ENCODE measurements around the gene HS3ST5. TPM values are rescaled to one million over a fixed set of nuclear protein-coding genes. Genes with fewer than 3 reads are reported as not detected.
"Not testable (repeated sequence)": the region's sequence is repeated elsewhere in the genome, so short reads cannot be mapped to it uniquely, and the experiment has no call there.

HS3ST5 gene
- total RNA-seq, 1 donor from 2014 or later, result not detected

DNA sequence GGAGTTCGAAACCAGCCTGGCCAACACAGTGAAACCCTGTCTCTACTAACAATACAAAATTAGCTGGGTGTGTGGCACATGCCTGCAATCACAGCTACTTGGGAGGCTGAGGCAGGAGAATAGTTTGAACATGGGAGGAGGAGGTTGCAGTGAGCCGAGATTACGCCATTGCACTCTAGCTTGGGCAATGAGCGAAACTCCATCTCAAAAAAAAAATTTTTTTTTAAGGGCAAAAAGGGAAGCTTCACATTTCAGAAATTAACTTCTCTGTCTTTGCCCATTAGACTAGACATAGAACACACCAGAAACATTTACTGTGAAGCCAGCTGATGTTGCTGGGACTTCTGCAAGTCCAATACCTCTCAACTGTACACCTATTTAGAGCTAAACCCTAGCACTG lies 281.1 kb downstream of the HS3ST5 start:
- no peak for DNase-seq (ENCODE audit: extremely low read depth, low read depth, low spot score)

DNA sequence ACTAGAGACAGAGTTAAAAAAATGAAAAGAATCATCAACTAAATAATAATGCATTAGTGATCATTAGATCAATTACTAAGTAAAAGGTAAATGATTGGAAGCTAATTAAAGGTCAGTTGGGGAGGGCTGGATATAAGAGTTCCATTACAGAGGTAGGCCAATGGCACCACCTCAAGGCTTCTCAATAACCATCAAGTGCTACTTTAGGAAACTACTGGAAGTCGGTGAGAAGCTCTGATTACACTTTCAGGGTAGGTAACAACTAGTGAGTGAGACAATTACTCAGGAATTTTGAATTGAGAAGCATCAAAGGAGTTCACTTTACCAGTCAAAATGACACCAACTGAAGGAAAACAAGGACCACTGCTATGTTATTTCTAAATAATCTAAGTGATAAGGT lies 281.7 kb downstream of the HS3ST5 start:
- no peak for DNase-seq (ENCODE audit: extremely low read depth, low read depth, low spot score)

DNA sequence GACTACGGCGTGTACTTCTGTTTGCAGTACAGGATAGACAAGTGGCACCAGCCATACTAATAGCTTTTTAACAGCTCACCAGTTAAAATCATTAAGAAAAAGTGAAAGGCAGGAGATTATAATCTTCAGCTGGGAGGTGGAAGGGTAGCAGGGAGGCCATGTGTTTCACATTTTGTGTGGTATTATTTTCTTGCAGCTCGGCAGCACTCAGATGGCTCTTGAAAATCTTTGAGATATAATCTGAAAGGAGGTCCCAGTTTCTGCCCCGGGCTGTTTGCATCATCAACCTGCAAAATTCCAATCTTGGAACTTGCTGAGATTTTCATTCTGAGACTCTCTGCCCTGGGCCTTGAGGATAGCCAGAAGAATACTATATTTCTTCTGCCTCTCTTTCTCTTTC lies 284.4 kb downstream of the HS3ST5 start:
- no peak for DNase-seq (ENCODE audit: extremely low read depth, low read depth, low spot score)

DNA sequence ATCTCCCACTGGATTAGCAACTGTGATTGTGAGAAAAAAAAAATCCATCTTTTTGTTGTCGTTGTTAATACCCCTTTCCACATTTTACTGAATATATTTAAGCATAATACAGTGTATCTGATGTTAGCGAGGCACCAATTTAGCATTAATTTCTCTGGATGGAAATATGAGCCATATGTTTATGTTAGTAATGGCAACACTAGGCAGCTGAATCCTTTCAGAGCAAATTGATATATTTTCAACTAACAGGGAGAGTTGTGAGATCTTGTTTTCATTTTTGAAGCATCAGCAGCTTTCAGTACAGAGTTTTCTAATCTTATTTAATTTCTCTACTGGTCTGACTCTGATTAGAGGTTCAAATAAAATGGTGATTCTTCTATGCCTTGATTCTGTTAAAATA lies 287.1 kb downstream of the HS3ST5 start:
- no peak for DNase-seq (ENCODE audit: extremely low read depth, low read depth, low spot score)

DNA sequence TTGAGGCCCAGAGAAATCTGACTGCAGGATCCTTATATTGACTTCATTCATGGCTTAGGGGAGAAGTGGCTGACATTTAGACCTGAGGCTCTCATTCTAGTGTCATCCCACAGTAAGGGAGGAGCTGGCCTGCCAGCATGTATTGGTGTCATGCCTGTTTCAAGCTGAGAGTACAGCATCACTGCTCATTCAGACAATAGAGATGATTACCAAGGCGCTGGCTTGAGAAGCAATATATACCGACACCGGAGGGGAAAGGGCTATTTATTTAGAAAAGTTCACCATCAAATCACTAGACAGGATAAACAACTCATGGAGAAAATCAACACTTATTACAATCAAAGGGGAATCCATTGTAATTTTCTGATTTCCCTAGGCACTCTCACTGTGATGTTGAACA lies 287.5 kb downstream of the HS3ST5 start:
- no peak for DNase-seq (ENCODE audit: extremely low read depth, low read depth, low spot score)

DNA sequence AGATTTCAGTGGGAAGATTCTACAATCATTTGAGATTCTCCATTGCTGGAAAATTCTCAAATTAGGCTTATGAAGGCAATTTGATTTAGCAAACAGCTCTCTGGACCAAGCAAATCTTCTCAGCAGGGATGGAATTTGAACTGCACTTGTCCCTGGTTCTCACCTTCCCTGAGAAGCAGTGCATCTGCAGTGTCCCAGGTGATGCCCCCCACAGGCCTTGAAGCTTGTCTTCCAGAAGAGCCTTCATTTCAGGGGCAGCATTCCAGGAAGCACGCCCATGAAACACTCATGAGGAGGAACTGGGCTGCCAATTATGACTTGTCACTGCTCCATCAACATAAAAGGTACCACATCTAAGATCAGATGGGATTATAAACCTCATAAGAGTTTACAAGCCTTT lies 289.0 kb downstream of the HS3ST5 start:
- no peak for DNase-seq (ENCODE audit: extremely low read depth, low read depth, low spot score)

DNA sequence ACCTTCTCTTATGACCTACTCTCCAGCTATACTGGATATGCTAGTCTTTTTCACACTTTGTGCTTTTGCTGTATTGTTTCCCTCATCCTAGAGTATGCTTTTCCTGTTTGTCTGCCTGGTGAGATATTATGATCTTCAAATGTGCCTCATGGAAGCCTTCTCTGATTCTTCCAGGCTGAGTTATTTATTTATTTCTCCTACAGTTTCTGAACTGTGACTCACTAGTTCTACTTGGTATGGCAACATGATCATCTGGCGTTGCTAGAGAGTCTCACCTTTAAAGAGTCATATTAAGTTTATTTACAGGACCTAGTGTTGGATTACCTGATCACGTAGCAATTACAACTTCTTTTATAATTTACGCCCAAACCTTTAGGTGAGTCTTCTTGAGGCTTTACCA lies 290.7 kb downstream of the HS3ST5 start:
- DNase-seq (ENCODE audit: extremely low read depth, low read depth, low spot score), result no peak

DNA sequence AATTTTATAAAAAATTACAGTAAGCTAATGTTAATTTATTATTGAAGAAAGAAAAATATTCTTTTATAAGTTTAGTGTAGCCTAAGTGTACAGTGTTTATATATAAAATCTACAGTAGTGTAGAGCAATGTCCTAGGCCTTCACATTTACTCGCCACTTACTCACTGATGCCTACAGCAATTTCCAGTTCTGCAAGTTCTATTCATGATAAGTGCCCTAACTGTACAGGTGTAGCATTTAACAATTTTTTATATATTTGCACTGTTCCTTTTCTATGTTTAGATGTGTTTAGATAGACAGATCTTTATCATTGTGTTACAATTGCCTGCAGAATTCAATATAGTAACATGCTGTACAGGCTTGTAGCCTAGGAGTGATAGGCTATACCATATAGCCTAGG lies 291.8 kb downstream of the HS3ST5 start:
- DNase-seq (ENCODE audit: extremely low read depth, low read depth, low spot score), result no peak

DNA sequence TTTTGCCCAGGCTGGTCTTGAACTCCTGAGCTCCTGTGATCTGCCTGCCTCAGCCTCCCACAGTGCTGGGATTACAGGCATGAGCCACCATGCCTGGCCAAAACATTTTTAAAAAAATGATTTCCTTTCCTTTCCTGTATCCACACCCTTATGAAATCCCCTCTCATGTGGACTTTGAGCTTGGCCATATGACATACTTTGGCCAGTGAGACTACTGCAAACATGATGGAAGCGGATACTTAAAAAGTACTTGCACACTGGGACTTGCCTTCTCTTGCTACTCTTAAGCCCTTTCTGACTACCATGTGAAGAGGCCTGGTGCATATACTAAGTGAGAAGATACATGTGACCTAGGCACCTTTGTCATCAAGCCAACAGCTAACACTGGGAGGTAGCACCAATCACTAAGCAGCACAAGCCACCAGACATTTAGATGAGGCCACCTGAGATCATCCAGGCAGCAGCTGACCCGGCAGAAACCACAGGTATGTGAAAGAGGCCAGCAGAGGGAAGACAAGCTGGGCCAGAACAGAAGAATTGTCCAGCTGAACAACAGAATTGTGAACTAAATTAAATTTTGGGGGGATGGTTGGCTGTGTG lies 293.4 kb downstream of the HS3ST5 start:
- DNase-seq (ENCODE audit: extremely low read depth, low read depth, low spot score), result no peak

DNA sequence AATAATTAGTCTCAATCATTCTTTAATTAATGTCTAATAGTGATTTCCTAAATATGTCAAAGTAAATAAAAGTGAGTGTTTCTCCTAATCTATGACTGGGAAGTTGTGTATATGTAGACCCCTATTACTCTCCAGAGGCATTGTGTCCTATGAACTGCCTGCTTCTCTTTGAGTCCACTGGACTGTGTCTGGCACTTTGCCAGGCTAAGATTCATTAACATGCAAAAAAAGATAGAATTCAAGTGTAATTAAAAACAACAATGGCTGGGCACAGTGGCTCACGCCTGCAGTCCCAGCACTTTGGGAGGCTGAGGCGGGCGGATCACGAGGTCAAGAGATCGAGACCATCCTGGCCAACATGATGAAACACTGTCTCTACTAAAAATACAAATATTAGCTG lies 298.3 kb downstream of the HS3ST5 start:
- not testable (repeated sequence) for DNase-seq (ENCODE audit: extremely low read depth, low read depth, low spot score)

DNA sequence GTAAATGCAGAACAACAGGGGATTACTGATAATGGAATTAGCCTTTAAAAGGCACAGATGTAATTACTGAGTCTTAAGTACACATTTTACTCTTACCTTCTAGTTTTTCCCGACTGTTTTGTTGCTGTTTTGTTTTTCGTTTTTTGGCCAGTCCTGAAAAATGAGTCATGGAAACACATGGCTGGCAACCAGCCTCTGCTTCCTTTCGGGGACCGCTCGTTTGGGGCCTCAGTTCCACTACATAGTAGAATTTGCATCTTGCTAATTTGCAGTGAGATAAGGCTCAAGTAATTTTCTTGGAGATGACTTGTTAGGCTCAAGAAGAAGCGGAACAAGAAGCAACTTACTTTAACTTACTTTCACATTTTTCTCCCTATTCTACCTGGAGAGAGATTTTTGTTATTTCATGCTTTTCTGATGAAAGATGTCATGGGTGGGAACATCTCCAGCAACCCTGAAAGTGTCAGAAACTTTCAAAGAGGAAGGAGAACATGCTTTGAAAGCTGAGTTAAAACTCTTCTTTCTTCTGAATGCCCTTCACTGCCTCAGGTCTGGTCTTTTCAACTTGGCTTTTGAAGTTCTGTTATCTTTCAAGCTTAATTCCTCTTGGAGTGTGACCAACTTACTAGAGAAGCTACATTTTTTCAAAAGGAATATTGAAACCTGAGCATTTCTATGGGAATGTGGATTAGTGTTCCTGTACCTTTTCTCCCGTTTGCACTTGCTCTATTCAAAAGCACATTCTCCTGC lies 300.4 kb downstream of the HS3ST5 start:
- no peak for DNase-seq (ENCODE audit: extremely low read depth, low read depth, low spot score)

DNA sequence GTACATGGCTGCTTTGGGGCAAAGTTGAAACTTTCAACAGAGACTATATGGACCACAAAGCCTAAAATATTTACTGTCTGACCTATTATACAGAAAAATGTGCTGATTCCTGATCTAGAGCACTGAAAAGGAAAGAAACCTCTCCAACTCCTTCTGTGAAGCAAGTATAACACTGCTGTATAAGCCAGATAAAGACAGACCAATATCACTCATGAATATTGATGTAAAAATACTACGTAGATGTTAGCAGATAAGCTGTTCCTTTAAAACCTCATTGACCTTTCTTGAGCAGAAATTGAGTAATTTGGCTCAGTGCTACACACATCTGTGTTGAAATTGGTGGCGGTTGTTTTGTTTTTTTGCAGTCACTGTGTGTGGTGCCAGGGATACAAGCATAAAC lies 302.0 kb downstream of the HS3ST5 start:
- DNase-seq (ENCODE audit: extremely low read depth, low read depth, low spot score), result no peak

DNA sequence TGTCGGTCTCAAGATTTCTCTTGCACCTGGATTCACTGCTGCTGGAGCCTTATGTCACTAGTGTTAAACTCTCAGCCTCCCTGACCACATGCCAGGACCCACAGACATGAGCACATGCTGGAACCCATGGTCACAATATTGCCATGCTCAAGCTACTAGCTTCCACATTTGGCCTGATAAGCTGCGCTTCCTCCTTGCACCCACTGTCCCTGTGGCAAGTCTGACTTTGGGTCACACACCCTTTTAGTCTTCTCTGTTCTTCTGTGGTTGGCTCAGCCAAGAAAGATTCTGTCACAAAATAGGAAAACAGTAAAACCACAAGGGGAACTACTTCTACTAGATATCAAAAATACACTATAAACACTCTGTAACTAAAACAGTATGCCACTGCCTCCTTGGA lies 303.0 kb downstream of the HS3ST5 start:
- DNase-seq (ENCODE audit: extremely low read depth, low read depth, low spot score), result no peak

DNA sequence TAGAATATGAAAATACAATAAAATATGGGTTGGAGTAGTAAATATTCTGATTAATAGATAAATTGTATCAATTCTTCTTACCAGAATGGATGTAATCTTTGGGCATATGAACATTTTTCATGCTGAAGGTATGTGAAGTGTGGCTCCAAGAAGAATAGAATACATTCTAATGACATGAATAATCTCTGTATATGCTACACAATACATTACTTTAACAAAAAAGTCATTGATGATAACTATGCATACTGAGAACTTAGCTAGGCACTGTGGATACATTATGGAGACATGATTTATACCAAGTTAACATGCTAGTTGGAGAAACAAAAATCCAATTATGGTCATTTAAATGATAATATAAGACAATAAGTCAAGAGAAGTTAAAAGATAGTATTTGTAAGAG lies 309.2 kb downstream of the HS3ST5 start:
- DNase-seq (ENCODE audit: extremely low read depth, low read depth, low spot score), result no peak

DNA sequence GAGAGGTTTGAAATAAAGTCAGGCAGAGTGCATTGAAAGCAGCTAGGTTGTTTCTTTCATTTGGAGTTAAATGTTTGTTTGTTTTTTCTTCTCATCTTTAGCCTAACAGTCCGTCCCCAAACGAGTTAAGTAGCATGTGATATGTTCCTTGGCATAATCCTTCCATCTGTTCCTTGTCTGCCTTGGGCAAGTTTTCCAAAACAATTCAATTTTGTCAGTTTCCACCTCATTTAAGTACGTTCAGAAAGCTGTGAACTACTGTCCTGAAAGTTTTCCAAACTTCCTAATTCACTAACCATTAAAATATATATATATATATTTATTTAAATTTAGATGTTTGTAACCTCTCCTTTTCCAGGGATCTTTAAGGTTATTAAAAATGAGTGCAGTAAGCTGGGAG lies 310.1 kb downstream of the HS3ST5 start:
- DNase-seq (ENCODE audit: extremely low read depth, low read depth, low spot score), result no peak

DNA sequence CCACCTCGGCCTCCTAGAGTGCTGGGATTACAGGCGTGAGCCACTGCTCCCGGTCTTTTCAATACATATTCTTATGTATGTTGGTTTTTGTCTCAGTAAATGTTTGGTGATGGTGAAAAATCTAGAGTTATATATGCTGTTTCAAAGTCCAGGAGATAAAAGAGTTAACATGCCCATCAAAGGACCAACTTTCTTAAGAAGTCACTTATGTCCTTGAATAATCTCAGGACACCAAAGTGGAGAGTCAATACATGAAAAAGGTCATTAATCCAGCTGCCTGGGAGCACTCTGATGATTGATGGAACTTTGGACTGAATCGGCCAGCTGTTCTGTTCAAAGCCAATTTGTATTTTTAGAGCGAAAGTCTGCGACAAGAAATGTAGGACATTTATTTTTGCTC lies 312.1 kb downstream of the HS3ST5 start:
- DNase-seq (ENCODE audit: extremely low read depth, low read depth, low spot score), result no peak

DNA sequence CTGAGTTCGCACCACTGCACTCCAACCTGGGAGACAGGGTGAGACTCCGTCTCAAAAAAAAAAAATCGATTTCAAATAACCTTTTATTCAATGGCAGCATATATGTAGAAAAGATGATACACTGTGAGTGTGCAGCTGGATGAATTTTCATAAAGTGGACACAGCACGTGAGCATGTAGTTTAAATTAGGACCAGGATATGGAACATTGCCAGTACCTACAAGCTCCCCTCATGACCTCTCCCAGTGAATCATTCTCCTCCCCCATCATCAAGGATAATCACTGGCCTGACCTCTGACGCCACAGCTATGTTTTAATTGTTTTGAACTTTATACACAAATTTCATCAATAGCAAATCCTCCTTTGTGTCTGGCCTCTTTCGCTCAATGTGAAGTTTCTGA lies 318.1 kb downstream of the HS3ST5 start:
- no peak for DNase-seq (ENCODE audit: extremely low read depth, low read depth, low spot score)

DNA sequence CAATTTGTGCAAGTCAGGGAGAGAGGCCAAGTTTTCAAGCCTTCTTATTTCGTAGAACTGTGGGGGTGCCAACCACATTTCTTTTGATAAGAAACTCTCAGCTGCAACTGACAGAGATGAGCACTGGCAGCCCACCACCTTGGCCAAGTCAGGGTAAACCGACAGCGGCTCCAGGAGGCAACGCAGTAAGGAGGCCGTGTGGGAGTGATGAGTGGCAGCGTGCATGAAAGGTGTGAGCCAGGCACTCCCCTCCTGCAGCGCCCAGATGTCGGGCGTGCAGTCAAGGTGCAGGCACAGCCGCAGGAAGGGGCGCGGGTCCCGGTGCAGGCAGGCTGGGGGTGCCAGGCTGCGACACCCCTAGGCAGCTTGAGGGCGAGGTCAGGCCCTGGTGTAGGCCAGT lies 322.6 kb downstream of the HS3ST5 start:
- DNase-seq (ENCODE audit: extremely low read depth, low read depth, low spot score), result no peak

DNA sequence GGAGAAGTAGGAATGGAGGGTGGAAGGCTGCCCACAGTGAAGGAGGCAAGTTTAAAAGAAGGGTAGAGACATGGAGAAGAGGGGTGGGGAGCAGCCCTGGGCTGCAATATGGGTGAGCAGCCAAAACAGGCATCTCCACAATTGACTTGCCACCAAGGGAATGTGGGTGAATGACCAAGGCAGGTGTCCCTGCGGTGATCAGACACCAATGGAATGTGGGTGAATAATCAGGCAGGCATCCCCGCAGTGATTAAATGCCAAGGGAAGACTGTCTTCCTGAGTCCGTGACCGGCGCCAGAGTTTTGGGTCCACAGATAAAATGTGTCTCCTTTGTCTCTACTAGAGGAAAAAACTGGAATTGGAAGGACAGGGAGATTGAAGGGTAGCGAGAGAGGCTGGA lies 325.7 kb downstream of the HS3ST5 start:
- DNase-seq (ENCODE audit: extremely low read depth, low read depth, low spot score), result not testable (repeated sequence)

DNA sequence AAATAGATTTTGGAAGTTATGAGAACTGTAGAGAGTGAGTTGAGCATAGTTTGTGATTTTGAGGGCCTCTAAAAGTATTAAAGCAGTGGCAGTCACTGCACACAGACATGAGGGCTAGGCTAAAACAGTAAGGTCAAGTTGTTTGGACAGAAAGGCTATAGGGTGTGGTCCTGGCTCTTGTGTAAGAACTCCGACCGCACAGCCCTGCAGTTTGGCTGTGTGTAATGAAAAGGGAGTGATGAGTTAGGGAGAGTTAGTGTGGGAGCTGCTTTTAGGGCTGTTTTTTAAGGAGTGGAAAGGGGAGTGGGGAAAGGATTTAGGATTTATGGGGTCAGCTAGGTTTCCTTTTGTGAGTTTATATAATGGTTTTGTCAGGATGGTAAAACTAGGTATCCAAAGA lies 328.7 kb downstream of the HS3ST5 start:
- DNase-seq (ENCODE audit: extremely low read depth, low read depth, low spot score), result not testable (repeated sequence)

DNA sequence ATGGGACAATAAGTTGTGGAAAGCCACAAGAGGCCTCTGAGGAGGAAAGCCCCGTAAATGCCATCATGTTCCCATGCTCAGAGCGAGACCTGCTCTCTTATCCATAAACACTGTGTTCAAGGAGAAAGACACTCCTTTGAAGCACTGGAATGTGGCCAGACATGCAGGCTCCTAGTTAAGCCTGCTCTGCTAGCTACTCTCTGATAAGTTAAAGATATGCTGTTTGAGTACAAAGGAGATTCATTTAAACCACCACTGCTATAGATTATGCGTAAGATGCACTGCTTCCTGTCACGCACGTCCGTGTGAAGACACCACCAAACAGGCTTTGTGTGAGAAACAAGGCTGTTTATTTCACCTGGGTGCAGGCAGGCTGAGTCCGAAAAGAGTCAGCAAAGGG lies 331.3 kb downstream of the HS3ST5 start:
- not testable (repeated sequence) for DNase-seq (ENCODE audit: extremely low read depth, low read depth, low spot score)

DNA sequence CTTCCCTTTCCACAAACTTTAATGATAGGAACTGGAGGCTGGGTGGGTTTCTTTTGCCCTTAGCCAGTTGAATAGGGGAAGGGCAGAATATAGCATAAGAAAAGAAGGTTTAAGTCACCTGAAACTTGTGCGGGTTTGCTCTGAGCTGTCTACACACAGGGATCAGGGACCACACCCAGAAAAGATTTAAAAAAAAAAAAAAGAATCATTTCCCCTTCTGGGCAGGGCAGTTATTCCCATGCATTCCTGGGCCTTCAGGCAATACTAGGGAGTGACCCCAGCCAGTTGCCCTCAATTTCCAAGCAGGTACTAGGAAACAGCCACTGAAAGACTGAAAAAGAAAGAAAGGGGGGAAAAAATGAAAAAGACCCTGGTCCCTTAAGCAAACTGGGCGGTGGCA lies 332.3 kb downstream of the HS3ST5 start:
- DNase-seq (ENCODE audit: extremely low read depth, low read depth, low spot score), result no peak

DNA sequence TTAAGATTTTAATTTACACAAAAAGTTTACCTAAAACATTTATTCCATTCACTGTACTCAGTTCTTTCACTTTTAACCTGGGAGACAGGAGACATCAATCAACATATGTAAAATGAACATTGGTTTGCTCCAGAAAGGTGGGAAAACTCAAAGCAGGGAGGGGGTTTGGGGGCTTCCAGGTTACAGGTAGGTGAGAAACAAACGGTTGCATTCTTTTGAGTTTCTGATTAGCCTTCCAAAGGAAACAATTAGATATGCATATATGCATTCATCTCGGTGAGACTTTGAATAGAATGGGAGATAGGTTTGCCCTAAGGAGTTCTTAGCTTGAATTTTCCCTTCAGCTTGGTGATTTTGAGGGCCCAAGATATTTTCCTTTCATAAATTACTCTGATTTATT lies 333.6 kb downstream of the HS3ST5 start:
- no peak for DNase-seq (ENCODE audit: extremely low read depth, low read depth, low spot score)

Measured in glomerular endothelial cell (primary cell).